Peyer's patch (tissue), 4 donors: ENCODE results near the gene MUC2.

Source experiments
- POLR2A ChIP-seq, 2 donors: fragments of 450-650 bp; IDR thresholded peaks; one replicate each; pipeline ENCODE4 v1.5.1; 2017; ENCODE audit warnings: antibody characterized with exemption in 2 of 2, mild to moderate bottlenecking in 2 of 2, moderate library complexity in 2 of 2
- TF ChIP-seq, protein P1 (sequence below), 6 experiments: fragments of 450-650 bp in 4 of 6; fragments of 200-600 bp in 2 of 6; sonication (generic) in 1 of 6; IDR thresholded peaks; one replicate each; pipeline ENCODE4 v1.5.1; 2017 to 2019; ENCODE audit warnings: antibody characterized with exemption in 6 of 6, mild to moderate bottlenecking in 3 of 6, moderate library complexity in 1 of 6

DNA sequence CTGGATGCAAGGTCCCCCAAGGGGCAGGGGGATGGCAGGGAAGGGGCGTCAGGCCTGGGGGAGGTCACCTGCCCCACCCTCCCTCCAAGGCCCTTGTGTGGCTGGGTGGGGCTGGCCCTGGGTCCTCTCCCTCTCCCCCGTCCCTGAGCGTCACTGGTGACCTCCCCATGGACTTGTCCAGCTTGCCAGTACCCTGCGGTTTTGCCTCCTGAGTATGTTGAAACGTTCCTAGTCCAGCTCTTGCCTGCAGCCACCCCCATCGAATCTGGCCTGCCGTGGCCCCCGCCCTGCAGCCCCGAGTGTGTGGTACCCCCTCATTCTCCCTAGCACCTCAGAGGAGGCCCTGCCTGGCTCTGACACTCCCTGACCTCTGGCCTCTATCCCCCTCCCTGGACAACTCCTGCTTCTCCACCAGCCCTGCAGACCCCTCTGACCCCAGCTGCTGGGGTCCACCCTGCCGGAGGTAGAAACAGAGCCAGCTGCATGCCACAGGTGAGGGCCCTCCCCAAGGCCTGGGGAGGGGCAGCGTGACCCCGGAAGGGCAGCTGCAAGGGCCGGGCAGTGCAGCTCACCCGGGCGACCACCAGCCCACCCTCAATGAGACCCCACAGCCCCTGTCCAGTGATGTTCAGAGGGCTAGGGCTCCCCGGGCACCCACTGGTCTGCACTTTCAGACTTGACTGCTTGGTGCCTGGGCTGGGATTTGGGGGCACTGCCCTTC is 34.1 kb upstream of the MUC2 start:
- TF ChIP-seq, protein P1, sequence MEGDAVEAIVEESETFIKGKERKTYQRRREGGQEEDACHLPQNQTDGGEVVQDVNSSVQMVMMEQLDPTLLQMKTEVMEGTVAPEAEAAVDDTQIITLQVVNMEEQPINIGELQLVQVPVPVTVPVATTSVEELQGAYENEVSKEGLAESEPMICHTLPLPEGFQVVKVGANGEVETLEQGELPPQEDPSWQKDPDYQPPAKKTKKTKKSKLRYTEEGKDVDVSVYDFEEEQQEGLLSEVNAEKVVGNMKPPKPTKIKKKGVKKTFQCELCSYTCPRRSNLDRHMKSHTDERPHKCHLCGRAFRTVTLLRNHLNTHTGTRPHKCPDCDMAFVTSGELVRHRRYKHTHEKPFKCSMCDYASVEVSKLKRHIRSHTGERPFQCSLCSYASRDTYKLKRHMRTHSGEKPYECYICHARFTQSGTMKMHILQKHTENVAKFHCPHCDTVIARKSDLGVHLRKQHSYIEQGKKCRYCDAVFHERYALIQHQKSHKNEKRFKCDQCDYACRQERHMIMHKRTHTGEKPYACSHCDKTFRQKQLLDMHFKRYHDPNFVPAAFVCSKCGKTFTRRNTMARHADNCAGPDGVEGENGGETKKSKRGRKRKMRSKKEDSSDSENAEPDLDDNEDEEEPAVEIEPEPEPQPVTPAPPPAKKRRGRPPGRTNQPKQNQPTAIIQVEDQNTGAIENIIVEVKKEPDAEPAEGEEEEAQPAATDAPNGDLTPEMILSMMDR (IDR thresholded peaks at IDR 0.05), result no peak
- no peak for TF ChIP-seq POLR2A (IDR thresholded peaks at IDR 0.05)
